Prostate gland (tissue), 2 donors: ENCODE data around the gene AZIN2. TPM values are rescaled to one million over a fixed set of nuclear protein-coding genes. Genes with fewer than 3 reads are reported as not detected.

ENCODE experiments used
- DNase-seq: peaks from one replicate; pipeline ENCODE4 v3.0.0-alpha.2; 2019; ENCODE audit warnings: low spot score
- H3K27ac ChIP-seq, 2 donors: fragments of 200-600 bp; sonication (generic); 2 replicates each; pipeline ENCODE4 v1.5.1; 2017 to 2019
- H3K27me3 ChIP-seq: fragments of 200-600 bp; sonication (generic); replicated peaks from 2 replicates; pipeline ENCODE4 v1.5.1; 2019; ENCODE audit not compliant: insufficient read depth
- H3K36me3 ChIP-seq, 2 donors: fragments of 200-600 bp; sonication (generic); 1 replicate in 1 of 2; 2 replicates in 1 of 2; pipeline versions ENCODE4 v1.5.1 to v1.8.1; 2017 to 2019
- H3K4me1 ChIP-seq: fragments of 200-600 bp; sonication (generic); replicated peaks from 2 replicates; pipeline ENCODE4 v1.5.1; 2019
- H3K4me3 ChIP-seq, 2 donors: fragments of 200-600 bp; sonication (generic); 2 replicates each; pipeline ENCODE4 v1.5.1; 2017 to 2019
- H3K9me3 ChIP-seq: fragments of 200-600 bp; sonication (generic); 2 replicates; pipeline ENCODE4 v1.5.1; 2017
- CTCF ChIP-seq, 4 experiments: fragments of 200-600 bp in 2 of 4; fragments of 450-650 bp in 2 of 4; sonication (generic) in 2 of 4; IDR thresholded peaks; 1 replicate in 3 of 4; 2 replicates in 1 of 4; pipeline ENCODE4 v1.5.1; 2016 to 2019; ENCODE audit warnings: antibody characterized with exemption in 4 of 4, mild to moderate bottlenecking in 2 of 4, moderate library complexity in 2 of 4
- POLR2A ChIP-seq: fragments of 450-650 bp; IDR thresholded peaks from one replicate; pipeline ENCODE4 v1.6.1; 2016; ENCODE audit warnings: antibody characterized with exemption, mild to moderate bottlenecking
- POLR2AphosphoS5 ChIP-seq: sonication (generic); formaldehyde crosslinking; IDR thresholded peaks from one replicate; pipeline ENCODE4 v1.6.1; 2017; ENCODE audit warnings: antibody characterized with exemption
- WGBS: methylation state at CpG from one replicate; pipeline ENCODE4 v1.1.5; 2018; 5-methylcytosine and 5-hydroxymethylcytosine counted together
- intact Hi-C: fragments of 100-400 bp; cut with DNase I; formaldehyde crosslinking; loops from one replicate; pipeline ENCODE4 v1.14.2; 2022
- total RNA-seq, 2 donors: library from RNA; depleted of rRNA; stranded (reverse); fragments of >200 nt; gene quantifications; one replicate each; pipeline ENCODE4 v1.1.0, GENCODE V29; 2016

AZIN2 gene
- total RNA-seq, 2 donors from 2014 or later, result 5.6 to 16.0 TPM

- no peaks in the 10 kb centered on the region for H3K9me3 ChIP-seq
- intact Hi-C loops, result no loop called here
- no peaks in the 10 kb centered on the region for H3K27me3 ChIP-seq
- TF ChIP-seq POLR2A (no peak), CTCF (IDR thresholded peaks at IDR 0.05) (no peak), POLR2AphosphoS5 (no peak)
- no peaks in the 10 kb centered on the region for H3K36me3 ChIP-seq
- WGBS, result 80% methylated on average over 21 of the region's 21 CpGs
- no peak overlapping the region for H3K4me3 ChIP-seq
- no peak for DNase-seq
- H3K4me1 ChIP-seq, result no peaks in the 10 kb centered on the region
- H3K27ac ChIP-seq, result no peak overlapping the region
Measured at GRCh38 chr1:33165209-33165608, 84.3 kb downstream of the AZIN2 start.

- H3K9me3 ChIP-seq, result no peaks in the 10 kb centered on the region
- whole genome bisulfite sequencing, result 97% methylated on average over 6 of the region's 6 CpGs
- no peaks in the 10 kb centered on the region for H3K4me1 ChIP-seq
- no peak overlapping the region for H3K27ac ChIP-seq
- H3K27me3 ChIP-seq, result no peaks in the 10 kb centered on the region
- TF ChIP-seq CTCF (IDR thresholded peaks at IDR 0.05), result no peak
- TF ChIP-seq POLR2AphosphoS5, result no peak
- TF ChIP-seq POLR2A, result no peak
- H3K36me3 ChIP-seq, result no peaks in the 10 kb centered on the region
- no peak for DNase-seq
- no peak overlapping the region for H3K4me3 ChIP-seq
- intact Hi-C loops, result no loop called here
Measured at GRCh38 chr1:33165809-33166208, 84.9 kb downstream of the AZIN2 start.

GRCh38 chr1:33167650-33168447 is 86.9 kb downstream of the AZIN2 start:
- Histone ChIP-seq H3K36me3 (no peaks in the 10 kb centered on the region), H3K27ac (no peak overlapping the region), H3K4me3 (no peak overlapping the region), H3K4me1 (no peaks in the 10 kb centered on the region), H3K27me3 (no peaks in the 10 kb centered on the region), H3K9me3 (no peaks in the 10 kb centered on the region)
- TF ChIP-seq POLR2A (no peak), CTCF (IDR thresholded peaks at IDR 0.05) (no peak), POLR2AphosphoS5 (no peak)
- intact Hi-C loops, result no loop called here
- no peak for DNase-seq
- 92% methylated on average over 4 of the region's 4 CpGs for WGBS

- Histone ChIP-seq H3K36me3 (no peaks in the 10 kb centered on the region), H3K9me3 (no peaks in the 10 kb centered on the region), H3K27me3 (no peaks in the 10 kb centered on the region), H3K27ac (no peak overlapping the region), H3K4me3 (no peak overlapping the region), H3K4me1 (no peaks in the 10 kb centered on the region)
- no peak for DNase-seq
- 66% methylated on average over 11 of the region's 11 CpGs for WGBS
- intact Hi-C loops, result no loop called here
- no peak for TF ChIP-seq POLR2A
- no peak for TF ChIP-seq POLR2AphosphoS5
- no peak for TF ChIP-seq CTCF (IDR thresholded peaks at IDR 0.05)
Measured at GRCh38 chr1:33168556-33169289, 87.8 kb downstream of the AZIN2 start.
